BJ (cell line): ENCODE data around the gene BNIPL. TPM values are rescaled to one million over a fixed set of nuclear protein-coding genes. Genes with fewer than 3 reads are reported as not detected.

Experiments used
- CTCF ChIA-PET: fragments of 350-600 bp; formaldehyde crosslinking; extraction: SDS; loops from one replicate; lab custom pipeline; 2021; ENCODE audit warnings: antibody characterized with exemption, inconsistent platforms; lab: Yijun Ruan, JAX
- POLR2A ChIA-PET: fragments of 300-600 bp; sonication (Branson Sonifier 250); formaldehyde crosslinking; extraction: SDS; loops from one replicate; lab custom pipeline; 2021; ENCODE audit warnings: antibody characterized with exemption; lab: Charles Lee
- DNase-seq: peaks from one replicate; pipeline ENCODE4 v3.0.0-alpha.2; 2011; ENCODE audit warnings: low read depth
- H3K27me3 ChIP-seq: 2 replicates; pipeline ENCODE4 v1.6.0; 2011; ENCODE audit warnings: low read length; ENCODE audit not compliant: control insufficient read depth, insufficient read depth
- H3K36me3 ChIP-seq: 2 replicates; pipeline ENCODE4 v1.5.1; 2011; ENCODE audit warnings: low read length; ENCODE audit not compliant: control insufficient read depth, insufficient read depth
- H3K4me3 ChIP-seq: 2 replicates; pipeline ENCODE4 v1.5.1; 2011; ENCODE audit warnings: low read depth, mild to moderate bottlenecking, control low read depth, low read length
- polyA minus RNA-seq: library from RNA; depleted of rRNA, polyadenylated mRNA; stranded (reverse); fragments of >200 nt; gene quantifications from 2 replicates; pipeline ENCODE4 v1.2.3, GENCODE V29; 2011; rRNA and poly(A)+ RNA removed
- polyA plus RNA-seq: library from polyadenylated mRNA; depleted of rRNA; stranded (reverse); fragments of >200 nt; gene quantifications from 2 replicates; pipeline ENCODE4 v1.2.3, GENCODE V29; 2011; rRNA removed
- TF ChIP-seq, protein P1 (sequence below): IDR thresholded peaks from 2 replicates; pipeline ENCODE4 v1.5.1; 2011; ENCODE audit warnings: low read depth, mild to moderate bottlenecking, control low read depth, inconsistent platforms, low read length, moderate library complexity; ENCODE audit not compliant: insufficient read depth

Gene BNIPL
- polyA plus RNA-seq (0.18 and 0.31 TPM in 2 replicates), polyA minus RNA-seq (0.09 and 0.15 TPM in 2 replicates)

DNA sequence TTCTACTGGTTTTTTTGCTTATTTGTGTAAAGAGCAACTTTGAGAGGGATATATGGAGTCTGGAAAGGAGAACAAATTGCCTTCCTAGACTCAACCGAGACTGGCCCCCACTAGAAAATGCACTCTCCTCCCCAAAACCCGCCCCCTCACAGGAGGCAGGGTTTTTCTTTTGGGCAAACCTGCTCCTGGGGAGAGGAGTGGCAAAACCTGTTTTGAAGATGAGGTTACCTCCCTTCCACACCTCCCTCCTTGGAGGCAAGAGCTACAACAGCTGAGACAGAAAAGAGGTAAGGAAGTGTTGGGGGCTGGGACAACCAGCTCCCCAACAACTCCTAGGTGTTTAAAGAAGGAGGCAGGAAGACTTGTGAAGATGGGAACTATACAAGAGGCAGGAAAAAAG is at the start of gene BNIPL:
TSS of gene BNIPL (plus strand) at position 231 of the 400 bp plus-strand sequence. CDS start at position 371, 140 bp downstream.
- CTCF ChIA-PET = interaction anchor here (1.4 to 5.7 kb wide), 2 partner anchors 11 to 12 kb away, joined by 3 to 26 read pairs; partner anchors contain the start of gene C1orf56
- no peak for DNase-seq
- POLR2A ChIA-PET = no interaction called here
- Histone ChIP-seq H3K4me3 (no peak within 1 kb of the TSS), H3K36me3 (peaks cover 5% of the 10 kb centered on the region), H3K27me3 (no peaks in the 10 kb centered on the region)
- TF ChIP-seq, protein P1, sequence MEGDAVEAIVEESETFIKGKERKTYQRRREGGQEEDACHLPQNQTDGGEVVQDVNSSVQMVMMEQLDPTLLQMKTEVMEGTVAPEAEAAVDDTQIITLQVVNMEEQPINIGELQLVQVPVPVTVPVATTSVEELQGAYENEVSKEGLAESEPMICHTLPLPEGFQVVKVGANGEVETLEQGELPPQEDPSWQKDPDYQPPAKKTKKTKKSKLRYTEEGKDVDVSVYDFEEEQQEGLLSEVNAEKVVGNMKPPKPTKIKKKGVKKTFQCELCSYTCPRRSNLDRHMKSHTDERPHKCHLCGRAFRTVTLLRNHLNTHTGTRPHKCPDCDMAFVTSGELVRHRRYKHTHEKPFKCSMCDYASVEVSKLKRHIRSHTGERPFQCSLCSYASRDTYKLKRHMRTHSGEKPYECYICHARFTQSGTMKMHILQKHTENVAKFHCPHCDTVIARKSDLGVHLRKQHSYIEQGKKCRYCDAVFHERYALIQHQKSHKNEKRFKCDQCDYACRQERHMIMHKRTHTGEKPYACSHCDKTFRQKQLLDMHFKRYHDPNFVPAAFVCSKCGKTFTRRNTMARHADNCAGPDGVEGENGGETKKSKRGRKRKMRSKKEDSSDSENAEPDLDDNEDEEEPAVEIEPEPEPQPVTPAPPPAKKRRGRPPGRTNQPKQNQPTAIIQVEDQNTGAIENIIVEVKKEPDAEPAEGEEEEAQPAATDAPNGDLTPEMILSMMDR = no peak

- H3K27me3 ChIP-seq = no peaks in the 10 kb centered on the region
- TF ChIP-seq, protein P1 = no peak
- H3K4me3 ChIP-seq = no peak overlapping the region
- ChIA-PET CTCF (interaction anchor here (1.8 to 16.5 kb wide), 3 partner anchors 8 to 19 kb away, joined by 6 to 217 read pairs (median 8); partner anchors contain the start of gene MINDY1), POLR2A (no interaction called here)
- no peaks in the 10 kb centered on the region for H3K36me3 ChIP-seq
- DNase-seq = no peak
Observed at GRCh38 chr1:150987924-150988323, 48.5 kb upstream of the BNIPL start.

DNA sequence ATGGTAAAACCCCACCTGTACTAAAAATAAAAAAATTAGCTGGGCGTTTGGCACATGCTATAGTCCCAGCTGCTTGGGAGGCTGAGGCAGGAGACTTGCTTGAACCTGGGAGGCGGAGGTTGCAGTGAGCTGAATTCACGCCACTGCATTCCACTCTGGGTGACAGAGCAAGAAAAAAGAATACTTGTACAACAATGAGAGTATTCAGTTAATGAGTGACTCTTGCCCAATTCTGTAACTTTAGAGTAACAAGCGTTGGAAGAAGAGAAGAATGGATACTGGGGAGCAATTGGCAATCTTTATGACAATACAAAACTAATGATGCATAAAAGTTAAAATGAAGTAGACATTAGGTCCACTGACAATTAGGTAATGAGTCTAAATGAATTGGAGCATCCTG is 43.8 kb upstream of the BNIPL start:
- ChIA-PET CTCF (interaction anchor here (8.7 kb wide), 1 partner anchor 12 kb away, joined by 217 read pairs; the partner anchor contains the start of genes ANXA9 and CERS2), POLR2A (interaction anchor here (0.6 kb wide), 1 partner anchor 22 kb away, joined by 3 read pairs; no protein-coding TSS in a partner anchor)
- no peaks in the 10 kb centered on the region for H3K27me3 ChIP-seq
- peaks cover 2% of the 10 kb centered on the region for H3K36me3 ChIP-seq
- H3K4me3 ChIP-seq = no peak overlapping the region
- DNase-seq = no peak
- TF ChIP-seq, protein P1 = no peak

- TF ChIP-seq, protein P1 = no peak
- Histone ChIP-seq H3K27me3 (no peaks in the 10 kb centered on the region), H3K36me3 (peaks cover 2% of the 10 kb centered on the region), H3K4me3 (no peak overlapping the region)
- POLR2A ChIA-PET = no interaction called here
- no peak for DNase-seq
- CTCF ChIA-PET = interaction anchor here (0.6 to 8.7 kb wide), 8 partner anchors 8 to 218 kb away, joined by 3 to 217 read pairs (median 4); partner anchors contain the start of genes ANXA9, CERS2 and MINDY1
Observed at GRCh38 chr1:150994248-150994647, 42.1 kb upstream of the BNIPL start.

GRCh38 chr1:150995460-150995859 is 40.9 kb upstream of the BNIPL start:
- TF ChIP-seq, protein P1 = no peak
- CTCF ChIA-PET = interaction anchor here (1.0 to 8.7 kb wide), 16 partner anchors 10 to 737 kb away, joined by 3 to 217 read pairs (median 4); partner anchors contain the start of genes ANXA9, C1orf56, CERS2 and MINDY1
- DNase-seq = no peak

More at GRCh38 chr1:150995460-150995859, 40.9 kb upstream of the BNIPL start:
- H3K36me3 ChIP-seq = peaks cover 2% of the 10 kb centered on the region
- POLR2A ChIA-PET = no interaction called here
- H3K4me3 ChIP-seq = no peak overlapping the region
- H3K27me3 ChIP-seq = no peaks in the 10 kb centered on the region
